ENCODE results near the gene SORD.
"Not testable (repeated sequence)": the region's sequence is repeated elsewhere in the genome, so short reads cannot be mapped to it uniquely, and the experiment has no call there.

Gene SORD

GRCh38 chr15:45100884-45101625 is 78.1 kb downstream of the SORD start:
- no peak for DNase-seq

GRCh38 chr15:45101749-45102148 is 78.8 kb downstream of the SORD start:
- DNase-seq, result no peak

DNA sequence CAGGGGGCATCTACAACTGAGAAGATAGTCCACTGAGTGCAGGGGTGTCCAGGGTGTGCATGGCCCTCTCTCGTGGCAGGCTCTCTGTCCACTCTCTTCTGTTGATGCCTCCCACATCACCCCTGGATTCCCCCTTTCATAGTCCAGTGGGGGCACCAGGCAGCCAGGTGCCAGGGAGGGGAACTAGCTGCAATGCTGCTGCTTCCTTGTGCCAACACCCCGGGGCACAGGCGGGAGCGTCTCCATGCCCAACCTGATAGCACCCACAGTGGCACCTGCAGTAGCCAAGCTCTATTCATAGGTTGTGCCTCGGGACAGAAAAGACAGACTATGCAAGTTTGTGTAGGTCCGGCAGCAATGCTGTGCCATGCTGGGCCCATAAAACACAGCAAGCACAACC is 79.2 kb downstream of the SORD start:
- DNase-seq, result no peak

GRCh38 chr15:45104170-45104569 is 81.2 kb downstream of the SORD start:
- DNase-seq, result not testable (repeated sequence)

DNA sequence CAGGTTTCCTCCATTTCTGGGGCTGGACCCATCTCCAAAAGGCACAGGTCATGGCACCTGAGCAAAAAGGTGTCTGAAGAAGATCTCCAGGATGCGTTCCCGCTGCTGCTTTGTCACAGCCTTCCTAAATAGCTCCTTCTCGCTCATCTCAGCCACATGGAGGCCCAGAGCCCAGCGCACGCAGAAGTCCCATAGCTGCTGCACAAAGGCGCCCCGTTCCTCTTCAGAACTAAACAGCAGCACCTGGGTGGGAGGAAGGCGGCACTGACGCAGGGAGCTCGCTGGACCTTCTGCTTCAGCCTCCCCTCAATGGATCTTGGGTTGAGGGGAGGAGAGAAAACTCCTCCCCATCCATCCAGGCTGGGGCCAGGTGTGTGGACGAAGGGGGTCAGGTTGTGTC is 82.6 kb downstream of the SORD start:
- no peak for DNase-seq

DNA sequence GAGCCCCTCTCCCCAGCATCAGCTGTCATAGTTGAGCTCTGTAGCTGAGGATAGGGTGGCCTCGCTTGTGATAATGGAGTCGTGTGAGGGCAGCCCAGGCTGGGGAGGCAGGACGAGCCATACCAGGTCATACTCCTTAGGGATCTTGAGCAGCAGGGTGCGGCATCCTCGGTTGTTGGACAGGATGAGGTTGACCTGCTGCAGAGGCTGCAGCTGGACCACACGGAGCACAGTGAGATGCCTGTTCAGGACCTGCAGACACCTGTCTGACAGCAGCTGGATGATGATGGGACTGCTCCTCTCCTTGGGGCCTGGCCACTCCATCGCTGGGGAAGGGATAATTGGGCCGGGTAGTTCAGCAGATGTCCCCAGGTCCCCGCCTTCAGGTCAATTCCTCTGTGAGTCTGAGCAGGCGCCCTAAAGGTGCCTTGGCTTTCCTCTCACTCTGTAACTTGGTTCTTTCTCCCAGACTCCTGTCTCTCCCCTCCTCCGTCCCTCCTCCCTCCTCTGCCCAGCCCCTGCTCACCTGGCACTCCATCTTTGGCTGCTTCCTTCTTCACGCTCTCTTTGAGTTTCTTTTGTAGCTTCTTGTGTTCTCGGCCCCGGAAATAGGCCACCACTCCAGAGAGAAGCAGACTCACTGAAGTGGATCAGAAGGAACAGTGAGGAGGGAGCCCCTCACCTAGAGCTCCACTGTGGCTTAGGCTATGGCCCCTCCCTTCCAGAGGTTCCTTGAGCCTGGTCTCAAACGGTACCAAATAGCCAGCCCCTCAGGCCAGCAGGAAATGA is 83.2 kb downstream of the SORD start:
- no peak for DNase-seq

DNA sequence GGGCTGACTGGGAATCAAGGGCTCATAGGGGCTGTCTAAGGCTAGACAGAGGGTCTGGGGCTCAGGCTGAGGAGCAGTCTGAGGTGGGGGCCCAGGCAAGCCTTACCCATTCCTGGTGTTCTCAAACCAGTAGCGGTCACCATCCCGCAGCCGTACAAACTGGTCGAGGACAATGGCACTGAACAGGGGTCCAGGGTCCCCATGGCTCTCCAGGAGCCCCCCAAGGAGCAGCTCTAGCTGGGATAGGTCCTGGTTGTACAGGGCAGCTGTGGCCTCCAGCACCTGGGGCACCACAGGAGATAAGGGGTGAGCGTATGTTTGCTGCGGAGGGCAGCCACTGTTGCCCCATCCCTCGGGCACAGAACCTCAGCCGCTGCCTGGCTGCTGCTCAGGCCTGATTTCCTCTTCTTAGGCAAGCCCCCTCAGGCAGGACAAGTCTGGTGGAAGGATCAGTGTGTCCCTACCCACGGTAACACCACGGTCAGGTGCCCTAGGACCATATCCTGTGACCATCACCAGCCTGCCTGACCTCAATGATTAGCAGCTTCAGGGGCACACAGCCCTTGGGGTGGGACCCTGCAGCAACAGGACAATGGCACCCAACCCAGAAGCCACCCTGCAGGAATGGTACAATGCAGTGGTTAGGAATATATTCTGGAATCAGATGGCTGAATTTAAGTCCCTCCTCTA is 85.1 kb downstream of the SORD start:
- no peak for DNase-seq

DNA sequence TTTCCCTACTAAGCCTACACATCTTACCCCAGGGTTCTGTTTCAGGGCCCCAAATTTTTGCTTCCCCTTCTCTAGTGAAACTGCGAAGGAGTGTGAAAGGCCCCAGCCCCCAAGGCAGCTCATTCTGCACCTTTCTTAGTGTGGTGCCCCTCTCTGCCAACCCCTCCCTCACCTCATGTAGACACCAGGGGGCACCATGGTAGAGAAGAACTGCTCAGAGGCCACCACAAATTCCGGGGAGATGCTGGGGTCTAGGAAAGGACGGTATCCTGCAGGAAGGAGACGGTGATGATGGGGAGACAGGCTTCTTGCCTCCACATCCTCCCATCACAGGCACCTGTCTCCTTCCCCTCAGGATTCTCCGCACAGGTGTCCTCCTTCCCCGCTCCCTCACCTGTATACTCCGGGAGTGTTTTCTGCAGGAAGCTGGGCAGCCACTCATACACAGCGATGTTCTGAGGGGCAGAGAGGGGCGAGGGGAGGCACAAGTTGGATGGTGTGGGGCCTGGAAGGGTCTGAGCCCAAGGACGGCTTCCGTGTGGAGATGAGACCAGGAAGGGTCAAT is 87.3 kb downstream of the SORD start:
- DNase-seq, result no peak

- no peak for DNase-seq
Measured at GRCh38 chr15:45111390-45112142, 88.6 kb downstream of the SORD start.

- DNase-seq, result no peak
Measured at GRCh38 chr15:45112143-45112590, 89.2 kb downstream of the SORD start.

GRCh38 chr15:45112591-45113379 is 89.8 kb downstream of the SORD start:
- DNase-seq, result peak in 1 of 2 experiments; percentile 14

DNA sequence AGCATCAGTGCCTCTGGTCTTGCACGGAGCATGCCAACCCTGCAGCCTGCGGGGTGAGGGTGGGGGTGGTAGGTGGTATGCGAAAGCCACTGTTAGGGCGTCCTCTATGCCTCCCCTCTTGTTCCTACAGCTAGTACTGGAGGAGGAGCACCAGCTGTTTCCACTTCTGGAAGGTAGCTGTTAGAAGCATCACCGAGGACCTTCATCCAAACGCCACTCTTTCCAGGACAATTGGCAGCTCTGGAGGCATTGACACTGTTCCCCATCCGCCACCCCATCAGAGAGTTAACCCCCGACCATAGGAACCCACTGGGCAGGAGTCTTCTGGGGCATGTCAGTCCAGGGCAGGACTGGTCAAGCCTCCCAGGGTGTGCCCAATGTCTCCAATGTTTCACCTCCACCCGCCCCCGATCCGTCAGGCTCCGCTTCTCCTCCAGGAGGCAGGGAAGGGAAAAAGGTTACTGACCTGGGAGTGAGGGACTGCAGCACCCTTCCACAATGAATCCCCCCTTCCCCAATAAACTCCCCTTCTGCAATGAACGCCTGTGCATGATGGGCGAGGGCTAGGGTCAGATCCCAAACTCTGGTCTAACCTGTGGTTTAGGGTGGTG is 90.5 kb downstream of the SORD start:
- no peak for DNase-seq

- peak in 1 of 2 experiments; percentile 5 for DNase-seq
Measured at GRCh38 chr15:45114076-45114750, 91.2 kb downstream of the SORD start, which contains the start of the genes DUOX2 and DUOXA2. Gene DUOX2, minus strand, starts transcription at chr15:45114172. Its CDS starts 761 bp downstream, at chr15:45113411. Gene DUOXA2, plus strand, starts transcription at chr15:45114326. Its CDS starts 280 bp downstream, at chr15:45114606.

DNA sequence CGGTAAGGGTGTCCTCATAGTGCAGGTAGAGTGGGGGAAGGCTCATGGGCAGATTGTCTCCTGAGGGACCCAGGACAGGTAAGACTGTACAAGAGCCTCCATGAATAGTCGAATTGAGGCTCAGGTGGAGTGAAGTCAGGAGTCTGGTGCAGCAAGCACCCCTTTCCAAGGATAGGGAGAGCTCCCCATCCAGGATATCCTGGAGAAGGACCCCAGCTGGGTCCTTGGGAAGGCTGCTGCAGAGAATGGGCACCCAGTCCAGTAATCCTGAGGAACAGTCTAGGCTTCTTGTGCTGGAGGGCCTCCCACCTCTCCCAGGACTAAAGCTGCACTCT is 91.7 kb downstream of the SORD start:
- DNase-seq, result no peak

GRCh38 chr15:45115312-45115820 is 92.4 kb downstream of the SORD start:
- DNase-seq, result no peak

DNA sequence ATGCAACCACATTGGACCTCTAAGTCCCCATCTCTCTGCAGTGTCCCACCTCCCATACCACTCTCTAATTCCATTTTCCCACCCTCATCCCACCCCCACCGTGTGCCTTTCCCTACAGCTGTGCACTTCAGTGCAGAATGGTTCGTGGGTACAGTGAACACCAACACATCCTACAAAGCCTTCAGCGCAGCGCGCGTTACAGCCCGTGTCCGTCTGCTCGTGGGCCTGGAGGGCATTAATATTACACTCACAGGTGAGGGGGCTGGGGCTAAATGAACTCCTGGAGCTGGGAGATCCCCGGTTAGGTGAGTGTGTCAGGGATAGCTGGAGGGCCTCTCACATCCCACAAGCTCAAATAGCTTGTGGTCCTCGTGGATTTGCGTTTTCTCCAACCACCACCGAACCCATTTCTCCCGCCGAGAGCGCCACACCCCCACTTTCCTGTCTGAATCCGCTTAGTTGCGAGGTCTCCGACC is 93.0 kb downstream of the SORD start:
- DNase-seq, result no peak

GRCh38 chr15:45116482-45117307 is 93.7 kb downstream of the SORD start:
- DNase-seq, result no peak

DNA sequence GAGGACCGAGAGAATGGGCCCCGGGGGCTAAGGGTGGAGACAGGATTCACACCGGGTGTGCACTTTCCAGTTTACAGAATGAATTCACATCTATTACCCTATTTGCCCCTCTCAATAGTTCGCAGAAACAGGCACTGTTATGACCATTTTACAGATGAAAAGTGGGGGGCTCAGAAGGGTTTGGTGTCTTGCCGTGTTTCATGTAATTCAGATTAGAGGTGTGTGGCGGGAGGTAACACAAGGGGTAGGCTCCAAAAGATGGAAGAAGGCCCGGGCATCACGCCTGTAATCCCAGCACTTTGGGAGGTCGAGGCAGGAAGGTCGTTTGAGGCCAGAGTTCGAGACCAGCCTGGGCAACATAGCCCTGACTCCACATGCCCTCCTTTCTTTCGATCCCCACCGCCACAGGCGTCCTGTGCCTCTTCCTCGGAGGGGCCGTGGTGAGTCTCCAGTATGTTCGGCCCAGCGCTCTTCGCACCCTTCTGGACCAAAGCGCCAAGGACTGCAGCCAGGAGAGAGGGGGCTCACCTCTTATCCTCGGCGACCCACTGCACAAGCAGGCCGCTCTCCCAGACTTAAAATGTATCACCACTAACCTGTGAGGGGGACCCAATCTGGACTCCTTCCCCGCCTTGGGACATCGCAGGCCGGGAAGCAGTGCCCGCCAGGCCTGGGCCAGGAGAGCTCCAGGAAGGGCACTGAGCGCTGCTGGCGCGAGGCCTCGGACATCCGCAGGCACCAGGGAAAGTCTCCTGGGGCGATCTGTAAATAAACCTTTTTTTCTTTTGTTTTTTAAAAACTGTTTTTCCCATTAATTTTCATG is 94.5 kb downstream of the SORD start:
- no peak for DNase-seq

Measured in NCI-H2081 (cell line).